HEK293 (cell line): ENCODE measurements around the gene COLQ.

ENCODE experiments used
- CTCF ChIA-PET: fragments of 350-600 bp; formaldehyde crosslinking; extraction: SDS; loops from one replicate; lab custom pipeline; 2021; ENCODE audit warnings: antibody characterized with exemption; lab: Yijun Ruan, JAX
- POLR2A ChIA-PET: fragments of 300-600 bp; formaldehyde crosslinking; extraction: SDS; loops from one replicate; lab custom pipeline; 2020; ENCODE audit warnings: antibody characterized with exemption, inconsistent platforms; lab: Yijun Ruan, JAX
- H3K27ac ChIP-seq: fragments of 200-500 bp; sonication (Bioruptor generic); 2 replicates; pipeline ENCODE4 v1.5.1; 2014; ENCODE audit warnings: low read depth, low read length, control low read depth, inconsistent platforms; ENCODE audit errors: extremely low read depth
- H3K36me3 ChIP-seq, 2 experiments: fragments of 200-500 bp in 1 of 2; sonication (Bioruptor generic) in 1 of 2; 1 replicate in 1 of 2; 2 replicates in 1 of 2; pipeline ENCODE4 v1.5.1; 2014 to 2017; ENCODE audit warnings: inconsistent platforms in 2 of 2, low read length in 2 of 2; ENCODE audit not compliant: control insufficient read depth in 2 of 2, insufficient read depth in 1 of 2
- H3K4me1 ChIP-seq: fragments of 200-500 bp; sonication (Bioruptor generic); 2 replicates; pipeline ENCODE4 v1.5.1; 2014; ENCODE audit warnings: mild to moderate bottlenecking, low read length, inconsistent platforms; ENCODE audit not compliant: control insufficient read depth, insufficient read depth
- H3K4me3 ChIP-seq: 2 replicates; pipeline ENCODE4 v1.5.1; 2011; ENCODE audit warnings: low read depth, mild to moderate bottlenecking, control low read depth, low read length, moderate library complexity
- H3K9me3 ChIP-seq: fragments of 200-500 bp; sonication (Bioruptor generic); 2 replicates; pipeline ENCODE4 v1.5.1; 2014; ENCODE audit warnings: low read depth, low read length, inconsistent platforms; ENCODE audit not compliant: control insufficient read depth, insufficient read depth
- BCL11B ChIP-seq: fragments of 450-650 bp; formaldehyde crosslinking; IDR thresholded peaks from 2 replicates; pipeline ENCODE4 v1.5.1; 2016; ENCODE audit warnings: low read depth, missing biosample characterization, missing genetic modification characterization
- GLIS2 ChIP-seq: fragments of 450-650 bp; formaldehyde crosslinking; IDR thresholded peaks from 2 replicates; pipeline ENCODE4 v1.5.1; 2016; ENCODE audit warnings: missing biosample characterization, missing genetic modification characterization
- PRDM10 ChIP-seq: fragments of 450-650 bp; formaldehyde crosslinking; IDR thresholded peaks from 2 replicates; pipeline ENCODE4 v1.5.1; 2016; ENCODE audit warnings: missing biosample characterization, missing genetic modification characterization
- REPIN1 ChIP-seq: fragments of 450-650 bp; formaldehyde crosslinking; IDR thresholded peaks from 2 replicates; pipeline ENCODE4 v1.5.1; 2017; ENCODE audit warnings: missing biosample characterization, missing genetic modification characterization, low read depth
- SP3 ChIP-seq: fragments of 450-650 bp; formaldehyde crosslinking; IDR thresholded peaks from 2 replicates; pipeline ENCODE4 v1.5.1; 2016; ENCODE audit warnings: missing biosample characterization, missing genetic modification characterization
- ZNF112 ChIP-seq: fragments of 450-650 bp; formaldehyde crosslinking; IDR thresholded peaks from 2 replicates; pipeline ENCODE4 v1.5.0; 2017; ENCODE audit warnings: missing biosample characterization, missing genetic modification characterization
- ZNF433 ChIP-seq: fragments of 450-650 bp; formaldehyde crosslinking; IDR thresholded peaks from 2 replicates; pipeline ENCODE4 v1.5.1; 2016; ENCODE audit warnings: missing biosample characterization, missing genetic modification characterization, low read depth
- ZNF449 ChIP-seq: fragments of 450-650 bp; formaldehyde crosslinking; IDR thresholded peaks from 2 replicates; pipeline ENCODE4 v1.5.1; 2017; ENCODE audit warnings: missing biosample characterization, mild to moderate bottlenecking, missing genetic modification characterization, moderate library complexity
- ZNF544 ChIP-seq: fragments of 450-650 bp; formaldehyde crosslinking; IDR thresholded peaks from 2 replicates; pipeline ENCODE4 v1.5.0; 2017; ENCODE audit warnings: missing biosample characterization, missing genetic modification characterization
- ZNF596 ChIP-seq: fragments of 450-650 bp; IDR thresholded peaks from 2 replicates; pipeline ENCODE4 v1.5.0; 2018; ENCODE audit warnings: missing biosample characterization, mild to moderate bottlenecking, missing genetic modification characterization, moderate library complexity
- ZNF677 ChIP-seq: fragments of 450-650 bp; IDR thresholded peaks from 2 replicates; pipeline ENCODE4 v1.5.0; 2018; ENCODE audit warnings: missing biosample characterization, mild to moderate bottlenecking, missing genetic modification characterization, moderate library complexity
- ZNF76 ChIP-seq: fragments of 450-650 bp; formaldehyde crosslinking; IDR thresholded peaks from 2 replicates; pipeline ENCODE4; 2016; ENCODE audit warnings: low read depth, missing biosample characterization, missing genetic modification characterization, borderline replicate concordance
- ZNF768 ChIP-seq: fragments of 450-650 bp; formaldehyde crosslinking; IDR thresholded peaks from 2 replicates; pipeline ENCODE4 v1.5.1; 2018; ENCODE audit warnings: missing biosample characterization, mild to moderate bottlenecking, missing genetic modification characterization
- ZNF785 ChIP-seq: fragments of 450-650 bp; formaldehyde crosslinking; IDR thresholded peaks from 2 replicates; pipeline ENCODE4 v1.5.1; 2016; ENCODE audit warnings: missing biosample characterization, missing genetic modification characterization

Gene COLQ

GRCh38 chr3:15551902-15552301, 30.4 kb upstream of the COLQ start:
- ChIA-PET CTCF (no interaction called here), POLR2A (no interaction called here)
- peaks cover 0 to 12% of the 10 kb centered on the region in 2 experiments; a peak in 2 of 3 replicates for H3K36me3 ChIP-seq
- H3K9me3 ChIP-seq = no peaks in the 10 kb centered on the region
- TF ChIP-seq ZNF768 (tag by site-specific recombination) (no peak), ZNF785 (tag by site-specific recombination) (no peak), SP3 (tag by site-specific recombination) (no peak)
- H3K4me1 ChIP-seq = no peaks in the 10 kb centered on the region
- H3K27ac ChIP-seq = no peak overlapping the region
- H3K4me3 ChIP-seq = no peak overlapping the region

- CTCF ChIA-PET = interaction anchor here (1.3 kb wide), 1 partner anchor 79 kb away, joined by 3 read pairs; no protein-coding TSS in a partner anchor
- Histone ChIP-seq H3K4me3 (no peak overlapping the region), H3K9me3 (no peaks in the 10 kb centered on the region), H3K36me3 (peaks cover 0 to 9% of the 10 kb centered on the region in 2 experiments; a peak in 2 of 3 replicates), H3K27ac (no peak overlapping the region)
- POLR2A ChIA-PET = no interaction called here
- TF ChIP-seq ZNF112 (tag by site-specific recombination) = no peak
- TF ChIP-seq, all 188 proteins: peak for 0
- no peaks in the 10 kb centered on the region for H3K4me1 ChIP-seq
These were observed 28.3 kb upstream of the COLQ start for GRCh38 chr3:15549846-15550245.

GRCh38 chr3:15542614-15543013, 21.1 kb upstream of the COLQ start:
- Histone ChIP-seq H3K9me3 (no peaks in the 10 kb centered on the region), H3K27ac (no peak overlapping the region), H3K36me3 (no peaks in the 10 kb centered on the region), H3K4me1 (no peaks in the 10 kb centered on the region), H3K4me3 (no peak overlapping the region)
- ChIA-PET CTCF (interaction anchor here (1.1 to 1.2 kb wide), 2 partner anchors 15 to 275 kb away, joined by 3 read pairs; no protein-coding TSS in a partner anchor), POLR2A (no interaction called here)
- TF ChIP-seq GLIS2 (tag by site-specific recombination) (no peak), ZNF76 (tag by site-specific recombination) (no peak), REPIN1 (no peak), ZNF596 (no peak), ZNF449 (no peak), ZNF433 (tag by site-specific recombination) (no peak), ZNF544 (tag by site-specific recombination) (no peak)

GRCh38 chr3:15541371-15541770, 19.9 kb upstream of the COLQ start:
- Histone ChIP-seq H3K36me3 (no peaks in the 10 kb centered on the region), H3K27ac (no peak overlapping the region), H3K4me1 (no peaks in the 10 kb centered on the region), H3K4me3 (no peak overlapping the region), H3K9me3 (no peaks in the 10 kb centered on the region)
- POLR2A ChIA-PET = no interaction called here
- no peak for TF ChIP-seq ZNF677
- CTCF ChIA-PET = interaction anchor here (1.1 kb wide), 1 partner anchor 15 kb away, joined by 3 read pairs; no protein-coding TSS in a partner anchor

GRCh38 chr3:15539066-15539465, 17.6 kb upstream of the COLQ start:
- Histone ChIP-seq H3K36me3 (no peaks in the 10 kb centered on the region), H3K9me3 (no peaks in the 10 kb centered on the region), H3K4me1 (no peaks in the 10 kb centered on the region), H3K4me3 (no peak overlapping the region), H3K27ac (no peak overlapping the region)
- no peak for TF ChIP-seq PRDM10 (tag by site-specific recombination)
- TF ChIP-seq BCL11B (tag by site-specific recombination) = no peak
- CTCF ChIA-PET = no interaction called here
- POLR2A ChIA-PET = no interaction called here
